Keratinocyte (primary cell): Measurements from ENCODE around the gene P3H1. TPM values are rescaled to one million over a fixed set of nuclear protein-coding genes. Genes with fewer than 3 reads are reported as not detected.

Experiments
- DNase-seq: peaks from one replicate; pipeline ENCODE4 v3.0.0-alpha.2; 2011; ENCODE audit warnings: low read depth, missing footprints, low spot score
- FAIRE-seq: peaks from 2 replicates; lab custom pipeline; 2011; peaks lifted over from hg19 to GRCh38; lab: Jason Lieb, UNC
- H2AFZ ChIP-seq: 2 replicates; pipeline ENCODE4 v1.6.0; 2012; ENCODE audit warnings: low read length, control low read depth, inconsistent platforms; ENCODE audit not compliant: control insufficient read depth
- H3K27ac ChIP-seq: 2 replicates; pipeline ENCODE4 v1.5.1; 2011; ENCODE audit warnings: low read length; ENCODE audit not compliant: control insufficient read depth, insufficient read depth
- H3K27me3 ChIP-seq: 3 replicates; pipeline ENCODE4 v1.6.0; 2011; ENCODE audit warnings: low read length; ENCODE audit not compliant: control insufficient read depth, insufficient read depth; ENCODE audit errors: extremely low read depth
- H3K36me3 ChIP-seq, 2 experiments: 2 replicates in 1 of 2; 3 replicates in 1 of 2; pipeline ENCODE4 v1.5.1; 2011; ENCODE audit warnings: low read length in 2 of 2, mild to moderate bottlenecking in 1 of 2; ENCODE audit not compliant: control insufficient read depth in 2 of 2, insufficient read depth in 2 of 2; ENCODE audit errors: extremely low read depth in 1 of 2
- H3K4me1 ChIP-seq: 3 replicates; pipeline ENCODE4 v1.5.1; 2011; ENCODE audit warnings: low read length; ENCODE audit not compliant: control insufficient read depth, insufficient read depth; ENCODE audit errors: extremely low read depth
- H3K4me2 ChIP-seq: 3 replicates; pipeline ENCODE4 v1.6.0; 2011; ENCODE audit warnings: low read depth, low read length; ENCODE audit not compliant: control insufficient read depth, insufficient read depth; ENCODE audit errors: extremely low read depth
- H3K4me3 ChIP-seq, 3 experiments: fragments of 200-600 bp in 1 of 3; sonication (generic) in 1 of 3; 2 replicates in 2 of 3; 3 replicates in 1 of 3; pipeline ENCODE4 v1.5.1; 2011 to 2016; ENCODE audit warnings: low read length in 3 of 3, mild to moderate bottlenecking in 3 of 3, control low read depth in 2 of 3, inconsistent platforms in 1 of 3, low read depth in 1 of 3, mixed read lengths in 1 of 3, mixed run types in 1 of 3, moderate library complexity in 1 of 3; ENCODE audit not compliant: control insufficient read depth in 2 of 3, insufficient read depth in 2 of 3; ENCODE audit errors: extremely low read depth in 1 of 3
- H3K79me2 ChIP-seq: 2 replicates; pipeline ENCODE4 v1.6.0; 2012; ENCODE audit warnings: low read length; ENCODE audit not compliant: control insufficient read depth, insufficient read depth
- H3K9ac ChIP-seq: 3 replicates; pipeline ENCODE4 v1.6.0; 2011; ENCODE audit warnings: low read length; ENCODE audit not compliant: control insufficient read depth, insufficient read depth; ENCODE audit errors: extremely low read depth
- H3K9me1 ChIP-seq: 3 replicates; pipeline ENCODE4 v1.6.0; 2011; ENCODE audit warnings: low read length; ENCODE audit not compliant: control insufficient read depth, insufficient read depth; ENCODE audit errors: extremely low read depth
- H3K9me3 ChIP-seq: 2 replicates; pipeline ENCODE4 v1.5.1; 2012; ENCODE audit warnings: low read depth, low read length; ENCODE audit not compliant: control insufficient read depth
- H4K20me1 ChIP-seq: 3 replicates; pipeline ENCODE4 v1.6.0; 2011; ENCODE audit warnings: low read length; ENCODE audit not compliant: control insufficient read depth, insufficient read depth; ENCODE audit errors: extremely low read depth
- CTCF ChIP-seq, 3 experiments: IDR thresholded peaks in 1 of 3; conservative IDR thresholded peaks in 1 of 3; optimal IDR thresholded peaks in 1 of 3; 2 replicates in 2 of 3; 3 replicates in 1 of 3; pipeline versions ENCODE3 to v1.5.1; 2011; ENCODE audit warnings: low read length in 3 of 3, mild to moderate bottlenecking in 3 of 3, moderate library complexity in 2 of 3, control low read depth in 1 of 3, inconsistent platforms in 1 of 3; ENCODE audit not compliant: insufficient read depth in 2 of 3; ENCODE audit errors: extremely low read depth in 1 of 3
- EZH2 ChIP-seq: IDR thresholded peaks from one replicate; pipeline ENCODE4 v1.6.1; 2012; ENCODE audit warnings: inconsistent platforms, mild to moderate bottlenecking, low read length, moderate library complexity
- dilution Hi-C: fragments of 300-500 bp; cut with MboI; formaldehyde crosslinking; loops from one replicate; pipeline ENCODE4 v1.7.0; 2020; ENCODE audit warnings: low sequenced_read_pairs; ENCODE audit not compliant: extremely low pct_ligation_motif_present
- polyA plus RNA-seq, 5 experiments: library from polyadenylated mRNA; depleted of rRNA in 3 of 5; stranded (reverse) in 3 of 5; stranded (forward) in 1 of 5; unstranded in 1 of 5; fragments of >200 nt; gene quantifications; 1 replicate in 1 of 5; 2 replicates in 3 of 5; 3 replicates in 1 of 5; pipeline versions ENCODE4 v1.2.1 to v1.2.3, GENCODE V29; 2011 to 2012; ENCODE audit warnings: missing spikeins in 2 of 5, low read depth in 1 of 5, low replicate concordance in 1 of 5

The P3H1 gene
- polyA plus RNA-seq, 1 donor (not counting 4 experiments of a cell fraction or from before 2014, with no cell fraction given) = 24.4 TPM

GRCh38 chr1:42700006-42700405 is 66.8 kb downstream of the P3H1 start:
- H3K36me3 ChIP-seq = peaks cover 34 to 49% of the 10 kb centered on the region in 2 experiments
- dilution Hi-C loops = no loop called here
- FAIRE-seq = no peak

GRCh38 chr1:42698081-42698813 is 68.6 kb downstream of the P3H1 start:
- Histone ChIP-seq H3K9me3 (no peaks in the 10 kb centered on the region), H4K20me1 (peaks cover 12% of the 10 kb centered on the region), H3K4me2 (no peak overlapping the region), H3K9ac (no peak overlapping the region), H2AFZ (no peak overlapping the region), H3K27ac (no peak overlapping the region), H3K36me3 (peaks cover 29 to 58% of the 10 kb centered on the region in 2 experiments), H3K79me2 (peaks cover 68% of the 10 kb centered on the region), H3K4me1 (no peaks in the 10 kb centered on the region), H3K27me3 (no peaks in the 10 kb centered on the region), H3K9me1 (peaks cover 3% of the 10 kb centered on the region), H3K4me3 (no peak overlapping the region)
- TF ChIP-seq CTCF (optimal IDR thresholded peaks at IDR 0.05 in 1 of 3, IDR thresholded peaks at IDR 0.05 in 1 of 3, conservative IDR thresholded peaks at IDR 0.05 in 1 of 3; ENCODE audit: extremely low read depth in 1 of 3, insufficient read depth in 2 of 3, low read length in 3 of 3) (no peak), EZH2 (no peak)
- dilution Hi-C loops = no loop called here
- FAIRE-seq (no peak), DNase-seq (no peak)

More at GRCh38 chr1:42700006-42700405, 66.8 kb downstream of the P3H1 start:
- Histone ChIP-seq H3K4me3 (no peak overlapping the region), H3K4me2 (no peak overlapping the region), H3K9me3 (no peaks in the 10 kb centered on the region), H3K27ac (no peak overlapping the region), H3K4me1 (no peaks in the 10 kb centered on the region), H3K79me2 (peaks cover 58% of the 10 kb centered on the region), H2AFZ (no peak overlapping the region), H3K9me1 (peaks cover 3% of the 10 kb centered on the region), H3K27me3 (no peaks in the 10 kb centered on the region), H3K9ac (no peak overlapping the region), H4K20me1 (peaks cover 10% of the 10 kb centered on the region)
- TF ChIP-seq CTCF (optimal IDR thresholded peaks at IDR 0.05 in 1 of 3, IDR thresholded peaks at IDR 0.05 in 1 of 3, conservative IDR thresholded peaks at IDR 0.05 in 1 of 3; ENCODE audit: extremely low read depth in 1 of 3, insufficient read depth in 2 of 3, low read length in 3 of 3) (no peak), EZH2 (no peak)
- no peak for DNase-seq

Other genes starting within 250 kb of the P3H1 start
- 54.0 to 94.1 TPM (median 63.4 TPM) in 3 replicates for gene PPIH, start 108.6 kb downstream of the P3H1 start, polyA plus RNA-seq
- 630 to 1,162 TPM (median 1,066 TPM) in 3 replicates for gene YBX1, start 84.6 kb downstream of the P3H1 start, polyA plus RNA-seq
- gene CLDN19, start 26.8 kb downstream of the P3H1 start, polyA plus RNA-seq = 0.06 TPM in 1 of 3 replicates, not detected in the others
- 6.1 to 9.8 TPM (median 9.6 TPM) in 3 replicates for gene C1orf50, start 221 bp upstream of the P3H1 start, polyA plus RNA-seq
- 0.12 TPM in 1 of 3 replicates, not detected in the others for gene TMEM269, start 18.0 kb upstream of the P3H1 start, polyA plus RNA-seq
- 5.6 to 6.5 TPM (median 6.3 TPM) in 3 replicates for gene ERMAP, start 50.1 kb upstream of the P3H1 start, polyA plus RNA-seq
- 11.0 to 15.5 TPM (median 13.9 TPM) in 3 replicates for gene SVBP, start 50.4 kb upstream of the P3H1 start, polyA plus RNA-seq
- 3.8 to 7.1 TPM (median 3.8 TPM) in 3 replicates for gene ZNF691, start 79.6 kb upstream of the P3H1 start, polyA plus RNA-seq
- gene SLC2A1, start 191.8 kb upstream of the P3H1 start, polyA plus RNA-seq = 580 to 1,115 TPM (median 689 TPM) in 3 replicates